Measurements from ENCODE around the gene PHACTR1.

DNA sequence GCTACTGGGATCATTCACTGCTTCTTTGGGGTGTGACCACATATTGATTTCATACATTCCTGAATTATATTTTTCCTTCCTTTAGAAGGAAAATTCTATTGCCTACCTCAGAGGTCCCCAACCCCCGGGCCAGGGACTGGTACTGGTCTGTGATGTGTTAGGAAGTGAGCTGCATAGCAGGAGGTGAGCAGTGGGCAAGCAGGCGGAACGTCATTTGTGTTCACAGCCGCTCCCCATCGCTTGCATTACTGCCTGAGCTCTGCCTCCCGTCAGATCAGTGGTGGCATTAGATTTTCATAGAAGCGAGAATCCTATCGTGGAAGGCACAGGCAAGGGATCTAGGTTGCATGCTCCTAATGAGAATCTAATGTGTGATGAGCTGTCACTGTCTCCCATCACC, 107.3 kb downstream of the PHACTR1 start:
- TF ChIP-seq, protein P1, sequence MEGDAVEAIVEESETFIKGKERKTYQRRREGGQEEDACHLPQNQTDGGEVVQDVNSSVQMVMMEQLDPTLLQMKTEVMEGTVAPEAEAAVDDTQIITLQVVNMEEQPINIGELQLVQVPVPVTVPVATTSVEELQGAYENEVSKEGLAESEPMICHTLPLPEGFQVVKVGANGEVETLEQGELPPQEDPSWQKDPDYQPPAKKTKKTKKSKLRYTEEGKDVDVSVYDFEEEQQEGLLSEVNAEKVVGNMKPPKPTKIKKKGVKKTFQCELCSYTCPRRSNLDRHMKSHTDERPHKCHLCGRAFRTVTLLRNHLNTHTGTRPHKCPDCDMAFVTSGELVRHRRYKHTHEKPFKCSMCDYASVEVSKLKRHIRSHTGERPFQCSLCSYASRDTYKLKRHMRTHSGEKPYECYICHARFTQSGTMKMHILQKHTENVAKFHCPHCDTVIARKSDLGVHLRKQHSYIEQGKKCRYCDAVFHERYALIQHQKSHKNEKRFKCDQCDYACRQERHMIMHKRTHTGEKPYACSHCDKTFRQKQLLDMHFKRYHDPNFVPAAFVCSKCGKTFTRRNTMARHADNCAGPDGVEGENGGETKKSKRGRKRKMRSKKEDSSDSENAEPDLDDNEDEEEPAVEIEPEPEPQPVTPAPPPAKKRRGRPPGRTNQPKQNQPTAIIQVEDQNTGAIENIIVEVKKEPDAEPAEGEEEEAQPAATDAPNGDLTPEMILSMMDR (IDR thresholded peaks at IDR 0.05) = no peak
- TF ChIP-seq POLR2A (IDR thresholded peaks at IDR 0.05) = no peak
